HG03139 (cell line): Measurements from ENCODE around the gene OR56A5.

Source experiments
- ATAC-seq: cut with Tn5 transposase; IDR thresholded peaks from one replicate; pipeline ENCODE4 v1.9.1; 2021; ENCODE audit not compliant: unreplicated experiment

OR56A5 gene

GRCh38 chr11:5933116-5933515 is 35.2 kb downstream of the OR56A5 start:
- ATAC-seq, result no peak

- no peak for ATAC-seq
These were observed 35.6 kb downstream of the OR56A5 start for GRCh38 chr11:5932671-5933070.

- no peak for ATAC-seq
These were observed 37.2 kb downstream of the OR56A5 start for GRCh38 chr11:5931061-5931460.

- no peak for ATAC-seq
These were observed 37.7 kb downstream of the OR56A5 start for GRCh38 chr11:5930614-5931013.

- ATAC-seq, result no peak
These were observed 38.5 kb downstream of the OR56A5 start for GRCh38 chr11:5929571-5930368.

- no peak for ATAC-seq
These were observed 39.5 kb downstream of the OR56A5 start for GRCh38 chr11:5928811-5929210.

- no peak for ATAC-seq
These were observed 40.0 kb downstream of the OR56A5 start for GRCh38 chr11:5928271-5928670.

GRCh38 chr11:5923794-5924193 is 44.5 kb downstream of the OR56A5 start:
- no peak for ATAC-seq

GRCh38 chr11:5923427-5923776 is 44.9 kb downstream of the OR56A5 start:
- ATAC-seq, result no peak

- no peak for ATAC-seq
These were observed 45.4 kb downstream of the OR56A5 start for GRCh38 chr11:5922749-5923426.
